Naive thymus-derived CD8-positive, alpha-beta T cell (primary cell): ENCODE data around the gene SORL1. TPM values are rescaled to one million over a fixed set of nuclear protein-coding genes. Genes with fewer than 3 reads are reported as not detected.

Source experiments
- ATAC-seq, 2 donors: fragments of 150-1000 bp; cut with Tn5 transposase in 1 of 2; sonication (Bioruptor Pico), chemical (Tn5 transposase) in 1 of 2; 1 replicate in 1 of 2; 2 replicates in 1 of 2; pipeline ENCODE4 v1.10.0; 2021; ENCODE audit warnings: mild to moderate bottlenecking in 2 of 2, moderate library complexity in 2 of 2
- POLR2A ChIA-PET: fragments of 350-600 bp; sonication (Branson Sonifier 250); formaldehyde crosslinking; loops from one replicate; lab custom pipeline; 2021; ENCODE audit warnings: antibody characterized with exemption; lab: Charles Lee
- DNase-seq, 10 donors: peaks; one replicate each; pipeline versions ENCODE4 v3.0.0 to v3.0.0-alpha.2; 2020 to 2022
- H3K27ac Mint-ChIP-seq, 10 donors: one replicate each; pipeline ENCODE4 v1.8.0; 2020 to 2022; ENCODE audit warnings: mild to moderate bottlenecking in 10 of 10, mixed read lengths in 10 of 10, moderate library complexity in 4 of 10, inconsistent platforms in 1 of 10
- H3K27me3 Mint-ChIP-seq, 5 donors: one replicate each; pipeline ENCODE4 v1.8.0; 2021 to 2022; ENCODE audit warnings: mixed read lengths in 5 of 5
- H3K36me3 Mint-ChIP-seq, 3 donors: one replicate each; pipeline ENCODE4 v1.8.0; 2020 to 2022; ENCODE audit warnings: mixed read lengths in 3 of 3, mild to moderate bottlenecking in 2 of 3, inconsistent platforms in 1 of 3
- H3K4me1 Mint-ChIP-seq, 4 donors: one replicate each; pipeline ENCODE4 v1.8.0; 2021 to 2022; ENCODE audit warnings: mixed read lengths in 4 of 4
- H3K4me3 Mint-ChIP-seq, 10 donors: one replicate each; pipeline ENCODE4 v1.8.0; 2020 to 2022; ENCODE audit warnings: mild to moderate bottlenecking in 10 of 10, mixed read lengths in 10 of 10, moderate library complexity in 6 of 10, inconsistent platforms in 1 of 10
- H3K9me3 Mint-ChIP-seq, 9 donors: one replicate each; pipeline ENCODE4 v1.8.0; 2020 to 2022; ENCODE audit warnings: mixed read lengths in 9 of 9, mild to moderate bottlenecking in 3 of 9, inconsistent platforms in 1 of 9, moderate library complexity in 1 of 9
- polyA plus RNA-seq, 3 donors: library from polyadenylated mRNA; unstranded; fragments of 300-500 nt; fragmentation: Illumina TruSeq; gene quantifications; one replicate each; pipeline ENCODE4 v1.2.3, GENCODE V29; 2021
- total RNA-seq, 8 experiments: library from RNA in 2 of 8; stranded (reverse) in 2 of 8; gene quantifications; one replicate each; pipeline ENCODE4 v1.2.3 and lab custom pipeline; 2021 to 2026

Gene SORL1
- total and polyA plus RNA-seq, 5 experiments from 2014 or later = 157 to 419 (median 230) TPM

DNA sequence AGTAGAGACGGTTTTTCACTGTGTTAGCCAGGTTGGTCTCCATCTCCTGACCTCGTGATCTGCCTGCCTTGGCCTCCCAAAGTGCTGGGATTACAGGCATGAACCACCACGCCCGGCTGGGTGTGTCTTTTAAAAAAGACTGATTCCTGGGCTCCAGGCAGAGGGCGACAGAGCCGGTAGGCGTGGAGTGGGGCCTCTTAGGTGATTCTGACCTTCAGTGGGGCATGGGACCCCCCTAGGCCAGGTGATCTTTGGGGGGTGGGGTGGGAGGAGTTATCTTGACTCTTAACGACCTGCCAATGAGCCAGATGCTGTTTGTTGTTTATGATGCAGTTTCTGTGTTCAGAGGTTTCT, 13.6 kb downstream of the SORL1 start:
- ATAC-seq (no peak), DNase-seq (no peak)
- Mint-ChIP-seq H3K27ac (peak overlapping the region; percentile 78 to 99 (median 95)), H3K27me3 (no peaks in the 10 kb centered on the region), H3K9me3 (no peaks in the 10 kb centered on the region), H3K36me3 (peaks cover 6 to 21% (median 13%) of the 10 kb centered on the region in 3 donors), H3K4me3 (peak overlapping the region; percentile 65 to 97 (median 77)), H3K4me1 (peaks cover 56 to 99% (median 97%) of the 10 kb centered on the region in 4 donors)
- POLR2A ChIA-PET = interaction anchor here (1.2 to 12.2 kb wide), 7 partner anchors 9 to 173 kb away, joined by 3 to 385 read pairs (median 6); partner anchors contain the start of genes SC5D, SORL1 and SORL1-AS1

DNA sequence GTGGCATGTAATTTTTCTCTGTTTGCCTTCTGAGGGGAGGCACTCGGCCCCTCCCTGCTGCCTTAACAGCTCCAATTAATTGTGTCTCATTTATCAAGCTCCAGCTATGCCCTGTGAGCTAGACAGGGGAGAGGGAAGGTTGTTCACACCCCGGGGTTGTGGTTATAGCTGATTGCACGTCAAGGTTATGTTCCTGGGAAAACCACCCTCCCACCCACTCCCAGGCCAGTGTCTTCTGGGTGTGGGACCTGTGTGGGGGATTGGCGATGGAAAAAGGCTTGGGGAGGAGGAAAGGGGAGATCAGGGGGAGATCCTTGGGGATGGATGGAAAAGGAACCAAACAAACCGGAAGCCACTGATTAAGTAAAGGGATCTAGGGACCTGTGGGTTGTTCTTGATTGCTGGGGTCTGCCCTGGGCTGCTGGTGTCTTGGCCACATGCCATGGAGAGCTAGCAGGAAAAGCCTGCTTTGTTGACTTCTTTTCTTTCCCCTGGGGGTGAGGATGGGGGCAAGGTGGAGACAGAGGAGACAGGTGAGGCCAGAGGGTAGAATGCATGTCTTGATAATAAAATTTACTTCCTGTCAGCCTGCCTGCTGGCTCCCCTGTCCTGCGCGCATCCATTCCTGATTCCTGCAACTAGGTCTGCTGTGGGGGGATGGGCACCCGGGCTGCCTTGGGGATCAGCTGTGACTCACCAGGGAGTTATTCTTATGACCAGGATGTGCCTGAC, 14.1 kb downstream of the SORL1 start:
- peaks cover 56 to 99% (median 94%) of the 10 kb centered on the region in 4 donors for H3K4me1 Mint-ChIP-seq
- POLR2A ChIA-PET = interaction anchor here (0.6 to 12.2 kb wide), 12 partner anchors 9 to 1191 kb away, joined by 3 to 385 read pairs (median 4); partner anchors contain the start of genes SC5D, SORL1 and SORL1-AS1
- DNase-seq (no peak), ATAC-seq (no peak)
- no peaks in the 10 kb centered on the region for H3K9me3 Mint-ChIP-seq
- H3K27me3 Mint-ChIP-seq = no peaks in the 10 kb centered on the region
- peaks cover 6 to 25% (median 18%) of the 10 kb centered on the region in 3 donors for H3K36me3 Mint-ChIP-seq
- peak overlapping the region; percentile 78 to 99 (median 95) for H3K27ac Mint-ChIP-seq
- peak overlapping the region; percentile 57 to 97 (median 77) for H3K4me3 Mint-ChIP-seq

DNA sequence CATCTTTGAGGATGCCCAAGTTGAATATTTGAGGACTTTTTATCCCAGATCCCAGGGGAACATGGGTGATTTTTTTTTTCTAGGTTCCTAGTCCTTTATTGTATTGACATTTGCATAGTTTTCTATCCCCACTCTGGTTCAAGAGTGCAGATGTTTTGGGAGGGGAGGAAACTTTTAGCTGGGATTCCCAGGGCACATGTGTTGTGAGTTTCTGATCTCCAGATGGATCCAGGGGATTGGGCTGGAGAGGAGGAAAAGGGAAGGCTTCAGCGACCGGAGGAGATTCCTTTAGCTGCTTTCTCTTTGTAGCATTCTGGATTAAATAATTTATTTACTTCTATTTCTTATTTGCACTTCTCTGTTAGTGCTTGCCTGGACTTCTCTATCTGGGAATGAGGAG, 15.4 kb downstream of the SORL1 start:
- Mint-ChIP-seq H3K4me1 (peaks cover 53 to 99% (median 94%) of the 10 kb centered on the region in 4 donors), H3K9me3 (no peaks in the 10 kb centered on the region), H3K27me3 (no peaks in the 10 kb centered on the region), H3K36me3 (peaks cover 6 to 38% (median 24%) of the 10 kb centered on the region in 3 donors), H3K27ac (peak overlapping the region; percentile 78 to 99 (median 95)), H3K4me3 (peak overlapping the region; percentile 63 to 97 (median 80))
- ATAC-seq (no peak), DNase-seq (no peak)
- POLR2A ChIA-PET = interaction anchor here (0.6 to 12.2 kb wide), 16 partner anchors 11 to 182 kb away, joined by 3 to 385 read pairs (median 4); partner anchors contain the start of genes SC5D, SORL1 and SORL1-AS1

DNA sequence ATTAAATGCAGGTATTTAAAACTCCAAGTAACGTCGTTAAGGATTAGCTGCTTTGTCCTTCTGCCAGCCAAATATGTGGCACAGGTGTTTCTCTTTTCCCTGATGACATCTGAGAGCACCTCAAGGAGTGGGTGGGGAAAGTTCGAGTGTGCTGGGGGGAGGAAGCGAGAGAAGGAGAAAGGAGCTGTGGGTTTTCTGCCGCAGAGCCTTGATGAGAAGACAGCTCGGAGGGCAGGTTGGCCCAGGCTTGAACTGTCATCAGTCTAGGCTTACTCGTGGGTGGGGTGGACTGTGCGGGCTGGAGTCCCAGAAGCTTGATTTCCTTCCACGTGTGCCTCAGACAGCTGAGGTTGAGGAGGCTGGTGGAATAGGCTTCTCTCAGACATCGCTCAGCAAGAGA, 15.9 kb downstream of the SORL1 start:
- Mint-ChIP-seq H3K9me3 (no peaks in the 10 kb centered on the region), H3K4me1 (peaks cover 52 to 99% (median 94%) of the 10 kb centered on the region in 4 donors), H3K27me3 (no peaks in the 10 kb centered on the region), H3K4me3 (peak overlapping the region; percentile 63 to 97 (median 80)), H3K36me3 (peaks cover 6 to 43% (median 24%) of the 10 kb centered on the region in 3 donors), H3K27ac (peak overlapping the region; percentile 78 to 99 (median 95))
- ATAC-seq (peak; percentile 62 to 78), DNase-seq (peak; percentile 58 to 86 (median 80))
- POLR2A ChIA-PET = interaction anchor here (0.8 to 12.2 kb wide), 12 partner anchors 11 to 176 kb away, joined by 3 to 385 read pairs (median 4); partner anchors contain the start of genes SC5D, SORL1 and SORL1-AS1

DNA sequence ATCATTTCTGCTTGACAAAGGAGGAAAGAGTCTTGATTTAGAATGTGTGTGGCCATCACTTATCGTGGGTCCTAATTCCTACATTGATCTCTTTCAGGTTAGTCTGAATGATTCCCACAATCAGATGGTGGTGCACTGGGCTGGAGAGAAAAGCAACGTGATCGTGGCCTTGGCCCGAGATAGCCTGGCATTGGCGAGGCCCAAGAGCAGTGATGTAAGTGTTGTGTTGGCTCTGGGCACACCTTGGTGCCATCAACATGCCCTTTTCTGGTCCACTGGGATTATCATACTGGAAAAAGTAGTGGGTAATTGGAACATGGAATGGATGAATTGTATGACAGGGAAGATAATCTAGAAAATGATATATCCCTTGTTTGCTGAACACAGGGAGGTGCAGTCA, 17.8 kb downstream of the SORL1 start:
- ATAC-seq = no peak
- H3K27me3 Mint-ChIP-seq = no peaks in the 10 kb centered on the region
- H3K36me3 Mint-ChIP-seq = peaks cover 6 to 61% (median 31%) of the 10 kb centered on the region in 3 donors
- no peaks in the 10 kb centered on the region for H3K9me3 Mint-ChIP-seq
- peak overlapping the region in 7 of 10 donors; percentile 4 to 97 (median 51) for H3K4me3 Mint-ChIP-seq
- H3K27ac Mint-ChIP-seq = peak overlapping the region; percentile 34 to 99 (median 86)
- peaks cover 44 to 97% (median 91%) of the 10 kb centered on the region in 4 donors for H3K4me1 Mint-ChIP-seq
- POLR2A ChIA-PET = interaction anchor here (3.7 to 12.2 kb wide), 3 partner anchors 12 to 20 kb away, joined by 28 to 385 read pairs (median 63); partner anchors contain the start of genes SORL1 and SORL1-AS1
- DNase-seq = no peak

DNA sequence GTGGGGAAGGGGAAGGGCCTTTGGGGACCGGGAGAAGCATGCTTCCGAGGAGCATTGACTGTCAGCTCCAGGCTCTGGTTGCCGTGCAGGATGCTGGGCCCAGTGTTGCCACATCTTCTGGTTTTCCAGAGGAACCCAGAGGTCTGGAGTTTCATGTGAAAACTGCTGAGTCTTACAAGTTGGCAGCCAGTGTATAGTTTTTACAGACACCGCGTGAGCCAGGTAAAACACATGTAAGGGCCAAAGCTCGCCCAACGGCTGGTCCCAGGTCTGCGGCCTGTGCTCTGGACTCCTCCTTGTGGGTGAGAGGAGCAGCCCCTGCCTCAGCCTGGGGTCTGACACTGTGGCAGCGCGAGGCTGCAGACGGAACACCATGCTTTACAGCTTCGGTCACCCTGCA, 19.1 kb downstream of the SORL1 start:
- no peak overlapping the region for H3K4me3 Mint-ChIP-seq
- DNase-seq (no peak), ATAC-seq (no peak)
- peak overlapping the region in 9 of 10 donors; percentile 4 to 99 (median 68) for H3K27ac Mint-ChIP-seq
- POLR2A ChIA-PET = interaction anchor here (1.5 to 7.4 kb wide), 2 partner anchors 14 to 20 kb away, joined by 5 to 63 read pairs; no protein-coding TSS in a partner anchor
- no peaks in the 10 kb centered on the region for H3K27me3 Mint-ChIP-seq
- no peaks in the 10 kb centered on the region for H3K9me3 Mint-ChIP-seq
- H3K36me3 Mint-ChIP-seq = peaks cover 6 to 74% (median 31%) of the 10 kb centered on the region in 3 donors
- H3K4me1 Mint-ChIP-seq = peaks cover 45 to 97% (median 91%) of the 10 kb centered on the region in 4 donors

DNA sequence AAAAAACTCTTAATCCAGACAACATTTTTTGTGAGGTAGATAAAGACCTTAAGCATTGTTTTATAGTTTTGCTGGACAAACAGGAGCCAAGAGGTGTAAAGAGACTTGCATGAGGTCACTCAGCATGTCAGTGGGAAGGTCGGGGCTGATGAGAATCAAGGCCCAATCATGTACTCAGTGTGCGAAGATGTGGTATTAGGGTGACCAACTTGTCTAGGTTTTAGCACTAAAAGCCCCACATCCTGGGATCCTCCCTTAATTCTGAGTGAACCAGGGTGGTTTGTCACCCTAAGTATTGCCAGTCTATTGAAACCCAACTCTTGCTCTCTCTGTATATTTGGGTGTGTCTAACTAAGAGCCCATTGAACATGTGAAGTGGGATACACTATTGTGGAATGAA, 20.2 kb downstream of the SORL1 start:
- Mint-ChIP-seq H3K27ac (peak overlapping the region in 8 of 10 donors; percentile 4 to 84 (median 49)), H3K27me3 (no peaks in the 10 kb centered on the region), H3K4me3 (peak overlapping the region in 2 of 10 donors; percentile 11 to 26), H3K9me3 (no peaks in the 10 kb centered on the region), H3K4me1 (peaks cover 47 to 97% (median 91%) of the 10 kb centered on the region in 4 donors), H3K36me3 (peaks cover 6 to 85% (median 31%) of the 10 kb centered on the region in 3 donors)
- DNase-seq (peak in 1 of 10 donors; percentile 25), ATAC-seq (no peak)
- POLR2A ChIA-PET = interaction anchor here (0.7 to 1.5 kb wide), 2 partner anchors 15 to 21 kb away, joined by 4 to 5 read pairs; no protein-coding TSS in a partner anchor

DNA sequence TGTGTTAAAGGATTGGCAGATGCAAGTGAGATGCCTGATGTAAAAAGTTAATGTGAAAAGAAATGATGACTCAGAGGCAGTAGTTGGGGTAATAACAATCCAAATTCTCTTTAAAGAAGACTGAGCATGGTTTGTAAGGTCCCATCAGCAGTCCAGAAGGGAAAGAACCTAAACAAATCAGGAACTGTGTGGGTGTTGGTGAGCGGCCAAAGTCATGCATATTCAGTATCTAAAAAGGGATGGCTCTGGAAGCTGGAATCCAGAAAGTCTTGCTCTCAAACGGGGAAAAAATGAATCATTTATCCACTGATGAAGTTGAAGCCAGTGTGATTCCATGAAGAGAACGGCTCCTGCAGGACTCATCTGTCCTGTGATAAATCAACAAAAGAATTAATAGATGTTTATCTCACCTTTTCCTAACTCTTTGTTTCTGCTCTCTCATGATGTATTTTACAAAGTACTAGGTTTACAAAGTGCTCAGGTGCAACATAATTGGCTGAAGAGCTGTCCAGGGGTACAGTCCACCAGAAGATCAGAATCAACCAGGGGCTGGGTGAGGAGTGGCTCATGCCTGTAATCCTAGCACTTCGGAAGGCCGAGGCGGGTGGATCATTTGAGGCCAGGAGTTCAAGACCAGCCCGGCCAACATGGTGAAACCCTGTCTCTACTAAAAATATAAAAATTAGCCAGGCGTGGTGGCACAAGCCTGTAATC, 21.1 kb downstream of the SORL1 start:
- H3K4me1 Mint-ChIP-seq = peaks cover 44 to 94% (median 87%) of the 10 kb centered on the region in 4 donors
- no peaks in the 10 kb centered on the region for H3K27me3 Mint-ChIP-seq
- peak overlapping the region in 9 of 10 donors; percentile 38 to 88 (median 50) for H3K27ac Mint-ChIP-seq
- H3K4me3 Mint-ChIP-seq = peak overlapping the region in 4 of 10 donors; percentile 11 to 41 (median 20)
- H3K9me3 Mint-ChIP-seq = no peaks in the 10 kb centered on the region
- POLR2A ChIA-PET = interaction anchor here (3.7 kb wide), 1 partner anchor 22 kb away, joined by 24 read pairs; the partner anchor contains the start of genes SORL1 and SORL1-AS1
- H3K36me3 Mint-ChIP-seq = peaks cover 6 to 92% (median 32%) of the 10 kb centered on the region in 3 donors
- DNase-seq (no peak), ATAC-seq (no peak)

DNA sequence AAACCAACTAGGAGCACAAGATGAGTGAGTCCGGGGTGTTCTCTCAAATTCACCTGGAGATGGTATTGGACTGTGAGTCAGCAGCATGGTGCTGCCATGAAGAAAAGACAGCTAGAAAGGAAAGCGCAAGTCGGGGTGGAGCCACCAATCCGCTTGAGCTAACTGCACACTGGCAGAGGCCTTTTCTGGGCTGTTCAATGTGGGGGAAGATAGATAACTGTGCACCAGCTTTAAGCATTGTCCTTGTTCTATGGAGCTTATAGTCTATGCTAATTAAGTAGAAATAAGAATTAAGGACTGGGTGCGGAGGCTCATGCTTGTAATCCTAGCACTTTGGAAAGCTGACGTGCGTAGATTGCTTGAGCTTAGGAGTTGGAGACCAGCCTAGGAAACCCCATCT, 22.6 kb downstream of the SORL1 start:
- Mint-ChIP-seq H3K4me1 (peaks cover 40 to 93% (median 81%) of the 10 kb centered on the region in 4 donors), H3K36me3 (peaks cover 4 to 99% (median 31%) of the 10 kb centered on the region in 3 donors), H3K27me3 (no peaks in the 10 kb centered on the region), H3K27ac (peak overlapping the region in 6 of 10 donors; percentile 23 to 83 (median 45)), H3K4me3 (peak overlapping the region in 3 of 10 donors; percentile 13 to 34 (median 20)), H3K9me3 (no peaks in the 10 kb centered on the region)
- POLR2A ChIA-PET = interaction anchor here (1.0 to 3.7 kb wide), 2 partner anchors 12 to 23 kb away, joined by 4 to 24 read pairs; partner anchors contain the start of genes SORL1 and SORL1-AS1
- ATAC-seq (no peak), DNase-seq (no peak)

DNA sequence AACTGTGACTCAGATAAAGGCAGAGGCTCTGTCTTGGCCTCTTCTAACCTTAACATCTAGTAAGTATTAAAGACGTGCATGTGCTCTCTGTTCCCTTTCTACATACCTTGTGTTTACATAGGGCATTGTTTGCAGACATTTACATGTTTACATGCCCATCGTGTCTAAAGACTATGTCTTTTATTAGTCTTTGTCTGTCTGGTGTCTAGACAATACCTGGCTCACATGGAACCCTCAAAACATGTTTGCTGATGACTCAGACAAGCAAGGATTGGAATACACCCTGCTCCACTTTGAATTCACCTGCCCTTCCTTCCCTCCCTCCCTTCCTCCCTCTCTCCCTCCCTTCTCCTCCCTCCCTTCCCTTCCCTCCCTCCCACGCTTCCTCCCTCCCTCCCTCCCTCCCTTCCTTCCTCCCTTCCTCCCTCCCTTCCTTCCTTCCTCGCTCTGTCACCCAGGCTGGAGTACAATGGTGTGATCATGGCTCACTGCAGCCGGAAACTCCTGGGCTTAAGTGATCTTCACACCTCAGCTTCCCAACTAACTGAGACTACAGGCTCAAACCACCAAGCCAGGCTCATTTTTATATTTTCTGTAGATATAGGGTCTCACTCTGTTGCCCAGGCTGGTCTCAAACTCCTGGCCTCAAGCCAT, 24.4 kb downstream of the SORL1 start:
- H3K9me3 Mint-ChIP-seq = no peaks in the 10 kb centered on the region
- POLR2A ChIA-PET = interaction anchor here (1.2 to 3.7 kb wide), 2 partner anchors 13 to 25 kb away, joined by 3 to 24 read pairs; partner anchors contain the start of genes SORL1 and SORL1-AS1
- H3K27me3 Mint-ChIP-seq = no peaks in the 10 kb centered on the region
- H3K4me1 Mint-ChIP-seq = peaks cover 35 to 86% (median 79%) of the 10 kb centered on the region in 4 donors
- peak overlapping the region; percentile 29 to 88 (median 80) for H3K27ac Mint-ChIP-seq
- peaks cover 0 to 87% (median 16%) of the 10 kb centered on the region in 3 donors for H3K36me3 Mint-ChIP-seq
- ATAC-seq (no peak), DNase-seq (no peak)
- H3K4me3 Mint-ChIP-seq = peak overlapping the region in 3 of 10 donors; percentile 7 to 31 (median 15)

DNA sequence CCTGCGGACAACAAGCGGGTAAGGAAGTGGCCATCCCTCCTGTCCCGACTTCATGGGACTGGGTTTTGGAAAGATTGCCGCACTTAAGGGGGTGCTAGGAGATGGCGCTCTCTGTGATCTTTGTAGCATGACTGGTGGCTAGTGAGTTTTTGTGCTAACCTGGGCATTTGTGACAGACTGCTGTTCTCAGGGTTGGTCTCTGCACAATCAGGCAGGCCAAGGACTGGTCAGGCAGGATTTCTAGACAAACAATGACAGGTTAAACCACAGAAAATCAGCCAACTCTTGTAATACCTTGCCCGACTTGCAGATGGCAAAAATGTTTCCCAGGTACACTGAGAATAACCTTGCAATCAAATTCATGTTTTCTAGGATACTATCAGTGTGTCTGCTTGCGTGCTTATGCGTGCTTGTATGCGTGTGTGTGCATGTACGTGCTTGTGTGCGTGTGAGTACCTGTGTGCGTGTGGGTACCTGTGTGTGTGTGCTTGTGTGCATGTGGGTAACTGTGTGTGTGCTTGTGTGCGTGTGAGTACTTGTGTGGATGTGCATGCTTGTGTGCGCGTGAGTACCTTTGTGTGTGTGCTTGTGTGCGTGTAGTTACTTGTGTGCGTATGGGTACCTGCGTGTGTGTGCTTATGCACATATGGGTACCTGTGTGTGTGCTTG, 26.2 kb downstream of the SORL1 start:
- Mint-ChIP-seq H3K27me3 (no peaks in the 10 kb centered on the region), H3K36me3 (peaks cover 0 to 69% (median 9%) of the 10 kb centered on the region in 3 donors)

More for the DNA sequence above, 26.2 kb downstream of the SORL1 start:
- H3K9me3 Mint-ChIP-seq = no peaks in the 10 kb centered on the region
- H3K4me3 Mint-ChIP-seq = peak overlapping the region in 1 of 10 donors; percentile 15
- peak overlapping the region; percentile 20 to 83 (median 43) for H3K27ac Mint-ChIP-seq
- POLR2A ChIA-PET = no interaction called here
- H3K4me1 Mint-ChIP-seq = peaks cover 34 to 84% (median 78%) of the 10 kb centered on the region in 4 donors
- DNase-seq (no peak), ATAC-seq (no peak)
